GM12878 (cell line): Measurements from ENCODE around the gene TRIM41. TPM values are rescaled to one million over a fixed set of nuclear protein-coding genes. Genes with fewer than 3 reads are reported as not detected.
A peak's percentile ranks its signal among the peaks of the same experiment; 100 is the strongest.

Source experiments
- ATAC-seq: fragments of 200-7000 bp; cut with Tn5 transposase; 3 replicates; pipeline ENCODE4 v1.9.1; 2020; ENCODE audit warnings: mild to moderate bottlenecking, moderate library complexity
- BruUV-seq: library from RNA; stranded (reverse); fragments of 400-500 nt; replicated peaks from 2 replicates; lab custom pipeline; 2021; lab: Mats Ljungman, UMichigan
- CTCF ChIA-PET: fragments of 300-600 bp; sonication (Branson Sonifier 250); formaldehyde crosslinking; extraction: SDS; loops from one replicate; lab custom pipeline; 2021; ENCODE audit warnings: inconsistent platforms; lab: Yijun Ruan, JAX
- POLR2A ChIA-PET: fragments of 350-600 bp; formaldehyde crosslinking; extraction: SDS; loops from one replicate; lab custom pipeline; 2021; ENCODE audit warnings: inconsistent platforms; lab: Charles Lee
- RAD21 ChIA-PET: fragments of 300-600 bp; sonication (Branson Sonifier 250); formaldehyde crosslinking; loops from one replicate; lab custom pipeline; 2023; ENCODE audit warnings: antibody characterized with exemption; ENCODE audit not compliant: unreplicated experiment; lab: Charles Lee
- SMC1A ChIA-PET: fragments of 300-600 bp; sonication (Branson Sonifier 250); formaldehyde crosslinking; loops from one replicate; lab custom pipeline; 2023; ENCODE audit not compliant: unreplicated experiment, uncharacterized antibody; lab: Charles Lee
- DNase-seq: peaks from one replicate; pipeline ENCODE4 v3.0.0-alpha.2; 2011; ENCODE audit warnings: low read depth, low spot score
- FAIRE-seq: peaks from 3 replicates; lab custom pipeline; 2011; peaks lifted over from hg19 to GRCh38; lab: Jason Lieb, UNC
- H2AFZ ChIP-seq: 2 replicates; pipeline ENCODE4 v1.6.0; 2011; ENCODE audit warnings: low read depth, low read length, control low read depth; ENCODE audit not compliant: control insufficient read depth
- H3K27ac ChIP-seq: 2 replicates; pipeline ENCODE4 v1.5.1; 2011; ENCODE audit warnings: control low read depth; ENCODE audit not compliant: control insufficient read depth, insufficient read depth
- H3K27me3 ChIP-seq, 2 experiments: replicated peaks in 1 of 2; 2 replicates each; pipeline versions ENCODE4 v1.6.0 to v1.6.1; 2011; ENCODE audit warnings: low read length in 1 of 2; ENCODE audit not compliant: control insufficient read depth in 2 of 2, insufficient read depth in 2 of 2
- H3K36me3 ChIP-seq, 2 experiments: 2 replicates each; pipeline ENCODE4 v1.5.1; 2011; ENCODE audit warnings: low read length in 1 of 2; ENCODE audit not compliant: control insufficient read depth in 2 of 2, insufficient read depth in 2 of 2
- H3K4me1 ChIP-seq: 2 replicates; pipeline ENCODE4 v1.6.1; 2011; ENCODE audit warnings: mild to moderate bottlenecking, low read length, moderate library complexity, mixed read lengths; ENCODE audit not compliant: control insufficient read depth, insufficient read depth
- H3K4me2 ChIP-seq: 2 replicates; pipeline ENCODE4 v1.6.0; 2011; ENCODE audit warnings: control low read depth; ENCODE audit not compliant: control insufficient read depth, insufficient read depth
- H3K4me3 ChIP-seq: fragments of 200-600 bp; sonication (generic); 2 replicates; pipeline ENCODE4 v1.5.1; 2016
- H3K79me2 ChIP-seq: 2 replicates; pipeline ENCODE4 v1.6.0; 2011; ENCODE audit warnings: low read length; ENCODE audit not compliant: control insufficient read depth, insufficient read depth
- H3K9ac ChIP-seq: 2 replicates; pipeline ENCODE4 v1.8.0; 2011; ENCODE audit warnings: low read length, control low read depth, mixed read lengths; ENCODE audit not compliant: control insufficient read depth, insufficient read depth
- H3K9me3 ChIP-seq: replicated peaks from 3 replicates; pipeline ENCODE4 v1.5.1; 2011; ENCODE audit warnings: mild to moderate bottlenecking, low read length; ENCODE audit not compliant: control insufficient read depth, insufficient read depth
- H4K20me1 ChIP-seq: 2 replicates; pipeline ENCODE4 v1.6.0; 2011; ENCODE audit not compliant: control insufficient read depth, insufficient read depth
- BACH1 ChIP-seq: fragments of 450-650 bp; IDR thresholded peaks from 2 replicates; pipeline ENCODE4 v1.6.1; 2017; ENCODE audit warnings: mild to moderate bottlenecking, borderline replicate concordance
- CBX5 ChIP-seq: sonication (generic); IDR thresholded peaks from 2 replicates; pipeline ENCODE4 v1.6.1; 2016; ENCODE audit warnings: low read depth, moderate library complexity, mild to moderate bottlenecking, inconsistent platforms
- DPF2 ChIP-seq: fragments of 450-650 bp; IDR thresholded peaks from 2 replicates; pipeline ENCODE4 v1.6.1; 2017; ENCODE audit warnings: mild to moderate bottlenecking
- HDGF ChIP-seq: fragments of 450-650 bp; IDR thresholded peaks from 2 replicates; pipeline ENCODE4 v1.6.1; 2016; ENCODE audit warnings: antibody characterized with exemption
- IKZF2 ChIP-seq, 2 experiments: fragments of 450-650 bp; IDR thresholded peaks; 2 replicates each; pipeline ENCODE4 v1.6.1; 2017; ENCODE audit warnings: mild to moderate bottlenecking in 2 of 2, moderate library complexity in 2 of 2
- JUNB ChIP-seq: IDR thresholded peaks from 2 replicates; pipeline ENCODE4 v1.6.1; 2016; ENCODE audit warnings: antibody characterized with exemption, mild to moderate bottlenecking
- KAT2A ChIP-seq: conservative IDR thresholded peaks from 2 replicates; pipeline ENCODE4 v1.6.1; 2011; ENCODE audit warnings: low read depth, low read length; ENCODE audit not compliant: control insufficient read depth
- MXI1 ChIP-seq: fragments of 150-350 bp; IDR thresholded peaks from 2 replicates; pipeline ENCODE4 v1.6.1; 2011; ENCODE audit warnings: low read depth, mild to moderate bottlenecking, inconsistent platforms, low read length, improper control_type of control experiment
- MYC ChIP-seq: IDR thresholded peaks from 2 replicates; pipeline ENCODE4 v1.6.1; 2011; ENCODE audit warnings: mild to moderate bottlenecking, low read length, moderate library complexity, inconsistent platforms; ENCODE audit not compliant: insufficient read depth, insufficient replicate concordance, insufficient read length, severe bottlenecking
- POU2F2 ChIP-seq: IDR thresholded peaks from 3 replicates; pipeline ENCODE4 v1.6.1; 2011; ENCODE audit warnings: low read depth, mild to moderate bottlenecking, low read length, borderline replicate concordance
- ZNF687 ChIP-seq: fragments of 450-650 bp; IDR thresholded peaks from 2 replicates; pipeline ENCODE4 v1.6.1; 2017; ENCODE audit warnings: mild to moderate bottlenecking, moderate library complexity
- WGBS: methylation state at CpG from one replicate; pipeline ENCODE4 v1.1.6; 2016; ENCODE audit warnings: low lambda C conversion rate; ENCODE audit not compliant: insufficient replicate concordance, insufficient coverage; ENCODE audit errors: missing lambda C conversion rate; 5-methylcytosine and 5-hydroxymethylcytosine counted together
- in situ Hi-C: fragments of 300-500 bp; cut with MboI; formaldehyde crosslinking; loops from 9 replicates; pipeline ENCODE4 v1.14.3; 2018; ENCODE audit warnings: mixed read lengths
- intact Hi-C: fragments of 100-400 bp; cut with micrococcal nuclease; formaldehyde crosslinking; loops from one replicate; pipeline ENCODE4 v1.14.2; 2022; ENCODE audit not compliant: unreplicated experiment
- polyA plus RNA-seq, 11 experiments: library from polyadenylated mRNA; depleted of rRNA in 4 of 11; unstranded in 6 of 11; stranded (reverse) in 5 of 11; fragments of >200 nt; fragmentation: Nextera tagmentation in 4 of 11; fragmentation: Illumina TruSeq in 1 of 11; extraction: Ambion mirVana in 4 of 11; extraction: Trizol in 1 of 11; gene quantifications; 1 replicate in 1 of 11; 2 replicates in 10 of 11; pipeline versions ENCODE4 v1.2.1 to v1.2.3, GENCODE V29; 2011 to 2016; ENCODE audit warnings: inconsistent platforms in 2 of 11, missing spikeins in 2 of 11, low read depth in 1 of 11
- total RNA-seq, 4 experiments: library from RNA; depleted of rRNA in 3 of 4; stranded (reverse); fragments of >200 nt in 3 of 4; fragmentation: Illumina TruSeq in 1 of 4; extraction: Trizol in 1 of 4; gene quantifications; 2 replicates each; pipeline versions ENCODE4 v1.2.1 to v1.2.3, GENCODE V29; 2013 to 2021
- TF ChIP-seq, protein P1 (sequence below): fragments of 450-650 bp; IDR thresholded peaks from 2 replicates; pipeline ENCODE4 v1.6.1; 2016; ENCODE audit warnings: mild to moderate bottlenecking
- TF ChIP-seq, protein P2 (sequence below): IDR thresholded peaks from 2 replicates; pipeline ENCODE4 v1.6.1; 2011; ENCODE audit warnings: low read depth, mild to moderate bottlenecking, low read length, moderate library complexity, borderline replicate concordance; ENCODE audit errors: extremely low read depth

The TRIM41 gene
- total and polyA plus RNA-seq, 10 of the 15 experiments (the other 5 are each of a cell fraction or from before 2014, with no cell fraction given): 1.0 to 28.9 (median 10.6) TPM

GRCh38 chr5:181259283-181259682 is 36.2 kb downstream of the TRIM41 start:
- ChIA-PET POLR2A (interaction anchor here (1.5 to 3.7 kb wide), 3 partner anchors 8 to 52 kb away, joined by 3 to 19 read pairs (median 6); no protein-coding TSS in a partner anchor), SMC1A (interaction anchor here (1.3 to 3.7 kb wide), 4 partner anchors 9 to 75 kb away, joined by 3 to 25 read pairs (median 4); partner anchors contain the start of gene RACK1), RAD21 (interaction anchor here (2.8 kb wide), 1 partner anchor 9 kb away, joined by 13 read pairs; no protein-coding TSS in a partner anchor), CTCF (interaction anchor here (2.4 kb wide), 1 partner anchor 70 kb away, joined by 7 read pairs; no protein-coding TSS in a partner anchor)
- intact Hi-C loops (no loop called here), in situ Hi-C loops (loop anchor here (10.0 kb wide), 1 partner anchor 74 kb away; no protein-coding TSS in a partner anchor)
- Histone ChIP-seq H2AFZ (no peak overlapping the region), H4K20me1 (no peaks in the 10 kb centered on the region), H3K27me3 (no peaks in the 10 kb centered on the region), H3K79me2 (peaks cover 72% of the 10 kb centered on the region), H3K36me3 (peaks cover 1 to 11% of the 10 kb centered on the region in 2 experiments; a peak in 3 of 4 replicates), H3K27ac (no peak overlapping the region), H3K4me1 (peaks cover 3% of the 10 kb centered on the region; the same call in 1 of the 2 replicates), H3K4me2 (peak overlapping the region; percentile 97), H3K4me3 (peak overlapping the region; percentile 95), H3K9me3 (no peaks in the 10 kb centered on the region), H3K9ac (peak overlapping the region; percentile 98)
- no TSS peak for BruUV-seq
- no peak for DNase-seq
- TF ChIP-seq CBX5: no peak
- TF ChIP-seq HDGF: no peak
- TF ChIP-seq KAT2A: no peak
- TF ChIP-seq MYC: no peak
- TF ChIP-seq DPF2: no peak
- TF ChIP-seq POU2F2: no peak
- TF ChIP-seq, protein P1, sequence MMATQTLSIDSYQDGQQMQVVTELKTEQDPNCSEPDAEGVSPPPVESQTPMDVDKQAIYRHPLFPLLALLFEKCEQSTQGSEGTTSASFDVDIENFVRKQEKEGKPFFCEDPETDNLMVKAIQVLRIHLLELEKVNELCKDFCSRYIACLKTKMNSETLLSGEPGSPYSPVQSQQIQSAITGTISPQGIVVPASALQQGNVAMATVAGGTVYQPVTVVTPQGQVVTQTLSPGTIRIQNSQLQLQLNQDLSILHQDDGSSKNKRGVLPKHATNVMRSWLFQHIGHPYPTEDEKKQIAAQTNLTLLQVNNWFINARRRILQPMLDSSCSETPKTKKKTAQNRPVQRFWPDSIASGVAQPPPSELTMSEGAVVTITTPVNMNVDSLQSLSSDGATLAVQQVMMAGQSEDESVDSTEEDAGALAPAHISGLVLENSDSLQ: no peak
- TF ChIP-seq ZNF687: no peak
- no peak for TF ChIP-seq MXI1
- TF ChIP-seq BACH1: no peak
- TF ChIP-seq JUNB: no peak
- no peak for TF ChIP-seq IKZF2 (IDR thresholded peaks at IDR 0.05)
- TF ChIP-seq, protein P2, sequence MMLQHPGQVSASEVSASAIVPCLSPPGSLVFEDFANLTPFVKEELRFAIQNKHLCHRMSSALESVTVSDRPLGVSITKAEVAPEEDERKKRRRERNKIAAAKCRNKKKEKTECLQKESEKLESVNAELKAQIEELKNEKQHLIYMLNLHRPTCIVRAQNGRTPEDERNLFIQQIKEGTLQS: no peak
- 50% methylated on average over 2 of the region's 2 CpGs for WGBS
- no peak for ATAC-seq
- no peak for FAIRE-seq
